IPS-18a (cell line): ENCODE measurements around the gene PAX7.
"Not testable (repeated sequence)": the region's sequence is repeated elsewhere in the genome, so short reads cannot be mapped to it uniquely, and the experiment has no call there.

Experiments used
- H3K27ac ChIP-seq: one replicate; pipeline ENCODE4 v1.5.1; 2013; ENCODE audit warnings: low read length
- H3K27me3 ChIP-seq: one replicate; pipeline ENCODE4 v1.6.1; 2013; ENCODE audit warnings: mild to moderate bottlenecking, low read length; ENCODE audit not compliant: control insufficient read depth, insufficient read depth
- H3K36me3 ChIP-seq: one replicate; pipeline ENCODE4 v1.6.1; 2013; ENCODE audit warnings: low read depth, low read length; ENCODE audit not compliant: control insufficient read depth
- H3K4me1 ChIP-seq: one replicate; pipeline ENCODE4 v1.6.1; 2013; ENCODE audit warnings: low read depth, low read length; ENCODE audit not compliant: control insufficient read depth
- H3K4me3 ChIP-seq: one replicate; pipeline ENCODE4 v1.5.1; 2013; ENCODE audit warnings: low read length
- H3K9ac ChIP-seq: one replicate; pipeline ENCODE4 v1.6.1; 2013; ENCODE audit warnings: mild to moderate bottlenecking, low read length, moderate library complexity
- H3K9me3 ChIP-seq: one replicate; pipeline ENCODE4 v1.6.1; 2013; ENCODE audit warnings: low read depth, low read length; ENCODE audit not compliant: control insufficient read depth

Gene PAX7

GRCh38 chr1:18676332-18676781 is 45.7 kb downstream of the PAX7 start:
- no peak overlapping the region for H3K9ac ChIP-seq
- no peak overlapping the region for H3K27ac ChIP-seq
- peak overlapping the region; percentile 13 for H3K4me3 ChIP-seq
- no peaks in the 10 kb centered on the region for H3K9me3 ChIP-seq
- peaks cover 34% of the 10 kb centered on the region for H3K4me1 ChIP-seq
- peaks cover 75% of the 10 kb centered on the region for H3K27me3 ChIP-seq
- H3K36me3 ChIP-seq: no peaks in the 10 kb centered on the region

GRCh38 chr1:18681423-18681835 is 50.8 kb downstream of the PAX7 start:
- no peak overlapping the region for H3K27ac ChIP-seq
- H3K36me3 ChIP-seq: no peaks in the 10 kb centered on the region
- H3K4me3 ChIP-seq: no peak overlapping the region
- peaks cover 38% of the 10 kb centered on the region for H3K27me3 ChIP-seq
- H3K4me1 ChIP-seq: peaks cover 12% of the 10 kb centered on the region
- no peaks in the 10 kb centered on the region for H3K9me3 ChIP-seq
- H3K9ac ChIP-seq: no peak overlapping the region

- peaks cover 3% of the 10 kb centered on the region for H3K4me1 ChIP-seq
- no peak overlapping the region for H3K9ac ChIP-seq
- H3K4me3 ChIP-seq: no peak overlapping the region
- no peaks in the 10 kb centered on the region for H3K36me3 ChIP-seq
- H3K27me3 ChIP-seq: peaks cover 29% of the 10 kb centered on the region
- H3K9me3 ChIP-seq: no peaks in the 10 kb centered on the region
- H3K27ac ChIP-seq: no peak overlapping the region
Measured at GRCh38 chr1:18682375-18682774, 51.7 kb downstream of the PAX7 start.

DNA sequence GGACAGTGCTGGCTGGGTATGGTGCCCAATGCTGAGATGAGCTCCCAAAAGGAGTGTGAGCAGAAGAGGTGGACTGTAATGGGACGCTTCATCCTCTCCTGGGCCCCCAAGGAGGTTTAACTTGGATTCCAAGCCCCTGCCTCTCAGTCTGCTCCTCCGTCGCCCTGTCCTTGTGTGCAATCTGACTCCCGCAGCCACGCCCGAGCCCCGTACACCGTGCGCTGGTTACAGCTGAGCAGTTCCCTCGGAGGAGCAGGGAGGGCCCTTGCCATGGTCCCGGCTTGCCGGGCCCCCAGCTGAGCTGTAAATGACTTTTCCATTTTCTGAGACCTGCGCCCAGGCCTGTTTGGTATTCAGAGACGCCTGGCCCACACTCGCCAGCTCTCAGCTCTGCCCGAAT is 53.7 kb downstream of the PAX7 start:
- peaks cover 14% of the 10 kb centered on the region for H3K27me3 ChIP-seq
- H3K4me1 ChIP-seq: peaks cover 3% of the 10 kb centered on the region
- no peaks in the 10 kb centered on the region for H3K36me3 ChIP-seq
- no peak overlapping the region for H3K27ac ChIP-seq
- H3K9ac ChIP-seq: no peak overlapping the region
- H3K4me3 ChIP-seq: no peak overlapping the region
- no peaks in the 10 kb centered on the region for H3K9me3 ChIP-seq

GRCh38 chr1:18686540-18686939 is 55.9 kb downstream of the PAX7 start:
- Histone ChIP-seq H3K9me3 (no peaks in the 10 kb centered on the region), H3K4me3 (no peak overlapping the region), H3K36me3 (no peaks in the 10 kb centered on the region), H3K9ac (no peak overlapping the region), H3K4me1 (no peaks in the 10 kb centered on the region), H3K27ac (no peak overlapping the region), H3K27me3 (no peaks in the 10 kb centered on the region)

- Histone ChIP-seq H3K27me3 (no peaks in the 10 kb centered on the region), H3K36me3 (no peaks in the 10 kb centered on the region), H3K27ac (no peak overlapping the region), H3K4me1 (no peaks in the 10 kb centered on the region), H3K4me3 (no peak overlapping the region), H3K9me3 (no peaks in the 10 kb centered on the region), H3K9ac (no peak overlapping the region)
Measured at GRCh38 chr1:18687273-18687672, 56.6 kb downstream of the PAX7 start.

DNA sequence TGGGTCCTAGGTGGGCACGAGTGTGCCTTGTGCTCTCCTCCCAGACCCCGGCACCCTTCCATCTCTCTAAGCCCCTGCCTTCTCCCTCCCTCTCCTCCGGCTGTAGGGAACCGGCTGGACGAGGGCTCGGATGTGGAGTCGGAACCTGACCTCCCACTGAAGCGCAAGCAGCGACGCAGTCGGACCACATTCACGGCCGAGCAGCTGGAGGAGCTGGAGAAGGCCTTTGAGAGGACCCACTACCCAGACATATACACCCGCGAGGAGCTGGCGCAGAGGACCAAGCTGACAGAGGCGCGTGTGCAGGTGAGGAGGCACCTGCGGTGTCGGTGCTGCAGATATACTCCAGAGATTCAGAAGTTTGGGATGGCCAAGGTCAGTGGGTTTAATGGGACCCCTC is 61.0 kb downstream of the PAX7 start:
- Histone ChIP-seq H3K9me3 (no peaks in the 10 kb centered on the region), H3K36me3 (no peaks in the 10 kb centered on the region), H3K9ac (no peak overlapping the region), H3K27me3 (peaks cover 11% of the 10 kb centered on the region), H3K27ac (no peak overlapping the region), H3K4me3 (no peak overlapping the region), H3K4me1 (no peaks in the 10 kb centered on the region)

GRCh38 chr1:18693256-18694098 is 62.8 kb downstream of the PAX7 start:
- peak overlapping the region; percentile 12 for H3K4me3 ChIP-seq
- H3K27ac ChIP-seq: no peak overlapping the region
- H3K9me3 ChIP-seq: no peaks in the 10 kb centered on the region
- H3K36me3 ChIP-seq: no peaks in the 10 kb centered on the region
- no peak overlapping the region for H3K9ac ChIP-seq
- H3K27me3 ChIP-seq: peaks cover 15% of the 10 kb centered on the region
- H3K4me1 ChIP-seq: no peaks in the 10 kb centered on the region

GRCh38 chr1:18694289-18694688 is 63.6 kb downstream of the PAX7 start:
- H3K4me3 ChIP-seq, H3K27ac ChIP-seq, H3K36me3 ChIP-seq, H3K9ac ChIP-seq, H3K9me3 ChIP-seq, H3K4me1 ChIP-seq: not testable (repeated sequence)
- H3K27me3 ChIP-seq: peaks cover 15% of the 10 kb centered on the region

DNA sequence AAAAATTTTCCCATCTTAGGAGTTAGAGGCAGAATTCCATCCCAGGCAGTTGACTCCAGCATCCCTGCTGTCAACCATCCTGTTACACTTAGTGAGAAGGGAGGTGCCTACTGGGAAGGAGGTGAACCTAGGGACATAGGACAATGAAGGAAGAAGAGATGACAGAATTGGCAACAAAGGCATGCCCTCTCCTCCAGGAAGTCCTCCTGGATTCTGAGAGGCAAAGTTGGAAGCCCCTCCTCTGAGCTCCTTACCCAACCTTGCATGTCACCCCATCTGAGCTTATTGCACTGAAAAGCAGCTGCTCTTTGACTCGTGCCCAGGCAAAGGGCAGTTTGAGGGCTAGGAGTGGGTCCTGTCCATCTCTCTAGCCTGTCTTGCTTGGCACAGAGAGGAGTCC is 66.9 kb downstream of the PAX7 start:
- H3K27ac ChIP-seq: no peak overlapping the region
- H3K4me1 ChIP-seq: no peaks in the 10 kb centered on the region
- H3K4me3 ChIP-seq: no peak overlapping the region
- H3K9ac ChIP-seq: no peak overlapping the region
- H3K27me3 ChIP-seq: peaks cover 13% of the 10 kb centered on the region
- no peaks in the 10 kb centered on the region for H3K9me3 ChIP-seq
- H3K36me3 ChIP-seq: no peaks in the 10 kb centered on the region

DNA sequence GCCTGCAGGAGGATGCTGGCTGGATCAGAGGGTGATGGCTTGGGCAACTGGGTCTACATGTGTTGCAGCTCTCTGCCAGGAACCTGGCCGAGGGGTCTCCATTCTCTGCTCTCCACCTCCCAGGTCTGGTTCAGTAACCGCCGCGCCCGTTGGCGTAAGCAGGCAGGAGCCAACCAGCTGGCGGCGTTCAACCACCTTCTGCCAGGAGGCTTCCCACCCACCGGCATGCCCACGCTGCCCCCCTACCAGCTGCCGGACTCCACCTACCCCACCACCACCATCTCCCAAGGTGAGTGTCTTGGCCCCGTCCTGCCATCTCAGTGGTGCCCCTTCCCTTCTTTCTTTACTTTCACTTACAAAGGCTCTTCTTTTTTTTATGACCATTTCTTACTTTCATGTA is 69.9 kb downstream of the PAX7 start:
- H3K36me3 ChIP-seq: no peaks in the 10 kb centered on the region
- no peak overlapping the region for H3K9ac ChIP-seq
- H3K9me3 ChIP-seq: no peaks in the 10 kb centered on the region
- peaks cover 15% of the 10 kb centered on the region for H3K27me3 ChIP-seq
- no peak overlapping the region for H3K27ac ChIP-seq
- H3K4me1 ChIP-seq: no peaks in the 10 kb centered on the region
- no peak overlapping the region for H3K4me3 ChIP-seq

DNA sequence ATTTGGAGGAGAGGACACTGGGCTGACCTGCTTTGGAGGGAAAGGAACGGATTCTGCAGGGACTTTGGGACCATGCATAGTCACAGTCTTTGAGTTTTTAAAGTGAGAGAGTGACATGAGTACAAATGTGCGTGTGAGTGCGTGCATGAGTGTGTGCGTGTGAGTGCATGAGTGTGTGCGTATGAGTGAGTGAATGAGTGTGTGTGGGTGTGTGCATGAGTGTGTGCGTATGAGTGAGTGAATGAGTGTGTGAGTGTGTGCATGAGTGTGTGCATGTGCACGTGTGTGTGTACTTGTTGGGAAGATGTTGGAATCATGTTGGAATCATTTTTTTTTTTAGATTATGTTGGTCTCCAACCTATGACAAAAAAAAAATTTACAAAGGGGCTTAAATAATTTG is 70.5 kb downstream of the PAX7 start:
- Histone ChIP-seq H3K9ac (no peak overlapping the region), H3K9me3 (no peaks in the 10 kb centered on the region), H3K4me1 (no peaks in the 10 kb centered on the region), H3K4me3 (no peak overlapping the region), H3K36me3 (no peaks in the 10 kb centered on the region), H3K27ac (no peak overlapping the region), H3K27me3 (peaks cover 15% of the 10 kb centered on the region)
